Choroid plexus epithelial cell (primary cell): ENCODE measurements around the gene MMP3.
A peak's percentile ranks its signal among the peaks of the same experiment; 100 is the strongest.

Source experiments
- DNase-seq: peaks from one replicate; pipeline ENCODE4 v3.0.0-alpha.2; 2010; ENCODE audit warnings: low read depth
- H3K4me3 ChIP-seq: 2 replicates; pipeline ENCODE4 v1.5.1; 2011; ENCODE audit warnings: low read depth, mild to moderate bottlenecking, control low read depth, low read length, moderate library complexity
- CTCF ChIP-seq: conservative IDR thresholded peaks from 2 replicates; pipeline ENCODE4 v1.5.1; 2011; ENCODE audit warnings: low read depth, mild to moderate bottlenecking, control low read depth, inconsistent platforms, low read length, moderate library complexity

The MMP3 gene

GRCh38 chr11:102849311-102849710 lies 5.9 kb upstream of the MMP3 start:
- H3K4me3 ChIP-seq = no peak overlapping the region
- peak; percentile 38 for DNase-seq
- TF ChIP-seq CTCF = no peak

DNA sequence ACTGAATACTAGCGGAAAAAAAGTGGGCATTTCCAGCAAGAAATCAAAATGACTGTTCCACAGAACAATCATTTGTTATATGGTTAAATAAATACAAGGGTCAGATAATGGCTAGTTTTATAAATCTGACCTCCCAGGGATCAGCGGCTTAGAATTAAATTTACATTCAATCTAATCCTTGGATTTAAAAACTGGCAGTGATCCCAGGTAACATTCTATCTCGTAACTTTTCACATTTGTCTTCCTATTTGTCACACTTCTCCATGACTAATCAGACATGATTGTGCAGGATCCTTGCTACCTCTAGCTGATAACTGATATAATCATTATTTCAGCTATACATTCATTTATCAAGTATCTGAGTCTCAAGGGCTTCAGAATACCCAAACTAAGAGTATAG lies 2.9 kb upstream of the MMP3 start:
- no peak for TF ChIP-seq CTCF
- H3K4me3 ChIP-seq = no peak overlapping the region
- DNase-seq = no peak

GRCh38 chr11:102842930-102843329 lies 479 bp downstream of the MMP3 start:
- DNase-seq = no peak
- no peak for TF ChIP-seq CTCF
- H3K4me3 ChIP-seq = no peak overlapping the region

DNA sequence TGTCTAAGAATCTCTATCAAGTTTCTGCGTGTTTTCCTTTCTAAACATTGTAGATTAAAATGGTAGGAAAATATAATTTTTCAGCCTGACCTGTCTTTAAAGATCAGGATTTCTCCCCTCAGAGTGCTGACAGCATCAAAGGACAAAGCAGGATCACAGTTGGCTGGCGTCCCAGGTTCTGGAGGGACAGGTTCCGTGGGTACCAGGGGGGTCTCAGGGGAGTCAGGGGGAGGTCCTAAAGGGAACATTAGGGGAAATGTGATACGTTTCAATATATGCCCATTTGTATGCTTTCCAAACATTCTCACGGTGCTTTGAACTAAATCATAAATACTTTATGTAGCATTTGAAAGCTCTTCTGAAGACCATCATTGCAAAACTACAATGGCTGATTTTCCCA lies 3.4 kb downstream of the MMP3 start:
- no peak for TF ChIP-seq CTCF
- no peak overlapping the region for H3K4me3 ChIP-seq

GRCh38 chr11:102837646-102838045 lies 5.8 kb downstream of the MMP3 start:
- no peak overlapping the region for H3K4me3 ChIP-seq
- no peak for TF ChIP-seq CTCF
- no peak for DNase-seq

More for the DNA sequence above, 3.4 kb downstream of the MMP3 start:
- DNase-seq = no peak

GRCh38 chr11:102837156-102837555 lies 6.3 kb downstream of the MMP3 start:
- no peak for DNase-seq
- no peak overlapping the region for H3K4me3 ChIP-seq
- TF ChIP-seq CTCF = no peak

- no peak for TF ChIP-seq CTCF
- peak; percentile 72 for DNase-seq
- no peak overlapping the region for H3K4me3 ChIP-seq
Measured at GRCh38 chr11:102836290-102836875, 7.0 kb downstream of the MMP3 start.
